GM21619 (cell line): Measurements from ENCODE around the gene LMAN1L.
A peak's percentile ranks its signal among the peaks of the same experiment; 100 is the strongest.

Experiments
- ATAC-seq: cut with Tn5 transposase; IDR thresholded peaks from one replicate; pipeline ENCODE4 v1.9.1; 2021; ENCODE audit not compliant: unreplicated experiment

The LMAN1L gene

DNA sequence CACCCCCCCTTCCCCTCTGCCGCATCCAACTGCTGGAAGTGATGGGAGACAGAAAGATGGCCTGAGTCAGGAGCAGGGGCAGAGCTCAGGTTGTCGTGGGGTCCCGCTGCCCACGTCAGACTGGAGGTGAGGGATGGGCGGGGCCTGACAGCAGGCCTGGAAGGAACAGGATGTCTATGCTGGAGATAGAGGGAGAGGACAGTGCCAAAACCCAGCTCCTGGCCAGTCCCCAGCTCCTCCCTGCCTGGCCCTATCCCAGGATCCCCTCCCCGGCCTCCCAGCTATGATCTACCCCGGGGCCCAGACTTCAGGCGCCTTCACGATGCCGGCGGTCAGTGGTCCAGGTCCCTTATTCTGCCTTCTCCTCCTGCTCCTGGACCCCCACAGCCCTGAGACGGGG, at the start of gene LMAN1L:
TSS of gene LMAN1L (plus strand) at position 303 of the 400 bp plus-strand sequence. CDS start at position 323, 20 bp downstream.
- no peak for ATAC-seq

DNA sequence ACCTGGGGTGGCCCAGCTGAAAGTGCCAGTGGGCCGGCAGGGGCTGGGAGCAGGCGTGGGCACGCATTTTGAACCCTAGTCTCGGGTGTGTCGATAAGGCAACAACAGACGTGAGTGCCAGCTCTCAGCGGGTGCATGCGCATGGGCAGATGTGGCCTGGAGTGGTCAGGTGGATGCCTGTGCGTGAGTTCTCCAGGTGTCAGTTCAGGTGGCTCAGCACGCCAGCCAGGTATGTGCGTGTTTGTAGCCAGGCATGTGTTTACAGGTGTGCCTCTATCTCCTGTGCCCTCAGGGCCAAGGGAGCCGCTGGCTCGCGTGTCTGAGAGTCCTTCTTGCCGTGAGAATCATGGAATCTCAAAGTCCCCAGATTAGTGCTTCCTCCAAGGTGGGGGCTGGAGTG, 49.2 kb upstream of the LMAN1L start:
- no peak for ATAC-seq

DNA sequence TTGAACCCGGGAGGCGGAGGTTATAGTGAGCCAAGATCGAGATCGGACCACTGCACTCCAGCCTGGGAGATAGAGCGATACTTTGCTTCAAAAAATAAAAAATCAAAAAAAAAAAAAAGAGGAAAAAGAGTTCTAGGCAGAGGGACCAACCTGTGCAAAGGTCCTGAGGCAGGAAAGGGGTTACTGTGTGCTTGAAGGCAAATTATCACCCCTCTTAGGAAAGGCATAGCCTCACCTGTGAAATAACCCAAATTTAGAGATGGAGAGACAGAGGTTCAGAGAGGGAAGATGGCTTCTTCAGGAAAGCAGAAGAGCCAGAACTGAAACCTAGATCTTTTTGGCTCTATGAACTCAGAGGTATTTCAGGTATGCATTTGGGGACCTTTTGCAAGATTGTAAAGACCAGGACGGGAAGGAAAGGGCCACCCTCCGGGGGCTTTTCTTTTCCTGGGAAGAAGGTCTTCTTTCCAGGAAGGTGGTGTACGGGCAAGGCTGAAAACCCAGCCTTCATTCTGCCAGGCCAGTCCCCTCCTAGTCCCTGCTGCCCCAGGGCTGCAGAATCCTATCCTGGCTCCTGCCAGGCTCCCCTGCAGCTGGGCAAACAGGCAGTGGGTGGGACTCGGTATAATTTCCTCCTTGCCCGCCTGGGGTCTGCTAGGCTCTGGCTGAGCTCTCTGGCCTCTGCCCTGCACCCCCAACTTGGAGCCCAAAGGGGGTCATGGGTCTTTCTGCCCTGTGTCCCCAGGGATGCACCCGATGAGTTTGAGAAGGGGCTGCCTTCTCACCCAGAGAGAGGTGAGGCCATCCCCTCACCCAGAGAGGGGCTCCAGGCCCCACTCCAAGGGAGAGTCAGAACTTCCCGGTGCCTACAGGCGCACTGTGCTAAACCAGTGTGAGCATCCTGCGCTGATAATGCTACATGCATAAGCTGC, 45.2 kb upstream of the LMAN1L start:
- ATAC-seq: no peak

DNA sequence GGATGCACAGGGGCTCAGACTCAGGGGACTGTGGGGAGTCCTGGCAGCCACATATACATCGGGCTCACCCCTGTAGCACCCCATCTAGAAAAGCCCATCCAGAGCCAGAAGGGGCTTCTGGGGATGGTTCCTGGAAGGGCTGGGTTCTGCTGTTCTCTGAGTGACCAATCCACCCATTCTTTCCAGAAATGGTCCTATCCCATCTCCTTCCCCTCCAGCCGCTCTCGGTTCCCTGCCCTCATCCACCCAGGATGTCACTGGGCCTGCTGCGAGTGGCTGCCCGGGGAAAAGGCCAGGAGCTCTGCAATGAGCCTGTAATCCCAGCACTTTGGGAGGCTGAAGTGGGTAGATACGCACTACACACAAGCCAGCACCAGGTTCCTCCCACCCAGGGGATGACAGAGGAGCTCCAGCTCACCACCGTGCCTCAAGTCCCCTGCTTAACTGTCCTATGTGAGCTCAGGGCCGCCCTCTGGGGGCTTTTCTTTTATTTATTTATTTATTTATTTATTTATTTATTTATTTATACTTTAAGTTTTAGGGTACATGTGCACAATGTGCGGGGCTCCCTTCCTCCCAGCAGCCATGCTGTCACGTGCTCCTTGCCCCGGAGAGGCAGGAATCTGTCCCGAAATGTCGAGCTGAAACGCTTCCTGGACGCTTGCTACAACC, 44.4 kb upstream of the LMAN1L start:
- ATAC-seq: no peak

DNA sequence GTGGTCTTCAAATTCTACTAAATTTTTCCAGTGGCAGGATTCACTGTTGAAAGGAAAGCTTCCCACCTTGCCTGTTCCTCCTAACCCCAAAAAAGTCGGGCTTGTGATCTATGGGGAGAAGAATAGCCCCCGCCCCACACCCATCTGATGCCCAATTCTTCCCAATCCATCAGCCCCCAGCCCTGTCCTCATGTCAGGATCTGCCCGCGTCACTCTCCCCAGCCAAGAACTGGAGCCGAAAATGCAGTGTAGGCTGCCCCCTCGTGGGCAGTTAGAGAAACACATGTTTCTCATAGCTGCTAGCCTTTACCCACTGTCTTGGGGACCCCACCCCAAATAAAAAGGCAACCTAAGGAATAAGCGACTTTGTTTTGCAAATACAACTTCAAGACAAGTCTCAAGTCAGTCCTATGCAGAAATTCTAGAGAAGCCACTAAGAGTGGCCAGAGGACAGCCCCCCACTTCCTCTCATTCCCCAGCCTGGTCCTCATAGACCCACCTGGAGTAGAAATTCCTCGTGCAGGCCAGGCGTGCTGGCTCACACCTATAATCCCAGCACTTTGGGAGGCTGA, 43.8 kb upstream of the LMAN1L start:
- no peak for ATAC-seq

DNA sequence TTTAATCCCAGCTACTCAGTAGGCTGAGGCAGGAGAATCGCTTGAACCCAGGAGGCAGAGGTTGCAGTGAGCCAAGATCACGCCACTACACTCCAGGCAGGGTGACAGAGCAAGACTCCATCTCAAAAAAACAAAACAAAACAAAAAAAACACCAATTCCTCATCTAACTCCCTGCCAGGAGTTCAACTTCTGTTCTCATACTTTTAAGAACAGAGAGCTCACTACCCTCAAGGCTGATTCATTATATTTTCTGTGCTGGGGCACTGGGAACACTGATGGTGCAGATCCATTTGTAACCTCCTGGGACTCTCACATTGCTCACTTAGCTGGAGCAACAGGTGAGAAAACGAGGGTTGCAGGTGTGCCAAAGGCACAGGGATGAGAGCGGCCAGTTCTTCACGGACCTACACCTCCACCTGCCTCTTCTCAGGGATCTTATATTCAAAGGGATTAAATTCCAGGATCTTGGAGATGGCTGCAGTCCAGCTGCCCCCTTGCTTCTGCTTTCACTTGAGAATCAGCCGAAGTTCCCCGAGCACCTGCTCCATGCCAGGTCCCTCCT, 43.1 kb upstream of the LMAN1L start:
- ATAC-seq: no peak

DNA sequence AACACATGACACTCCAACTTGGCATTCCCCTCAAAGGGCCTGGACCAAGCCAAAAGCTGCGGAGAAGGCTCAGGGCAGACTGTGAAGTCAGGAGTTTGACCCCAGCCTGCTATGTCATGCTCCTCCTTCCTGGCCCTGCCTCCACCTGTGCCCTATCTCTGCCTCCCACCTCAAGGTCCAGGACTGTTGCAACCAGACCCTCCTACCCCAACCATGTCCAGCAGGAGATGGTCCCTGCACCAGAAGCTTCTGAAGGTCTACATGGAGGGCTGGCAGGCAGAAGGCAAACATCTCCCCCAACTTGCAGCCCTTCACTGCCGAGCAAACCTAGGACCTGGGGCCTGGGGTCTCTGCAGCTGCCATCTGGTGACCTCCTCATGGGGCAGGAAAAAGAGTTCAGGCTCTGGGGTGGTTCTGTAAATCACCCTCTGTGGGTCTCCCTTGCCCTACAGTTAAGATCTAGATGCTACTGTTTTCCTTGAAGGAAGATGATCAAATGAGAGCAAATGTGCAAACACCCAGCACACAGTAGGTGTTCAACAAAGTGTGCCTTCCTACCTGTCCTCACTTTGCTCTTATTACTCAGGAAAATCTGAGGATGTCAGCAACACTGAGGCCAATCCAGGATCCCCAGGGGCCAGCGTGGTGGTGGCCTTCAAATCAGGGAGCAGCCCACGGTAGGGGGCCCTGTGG, 42.3 kb upstream of the LMAN1L start:
- no peak for ATAC-seq

DNA sequence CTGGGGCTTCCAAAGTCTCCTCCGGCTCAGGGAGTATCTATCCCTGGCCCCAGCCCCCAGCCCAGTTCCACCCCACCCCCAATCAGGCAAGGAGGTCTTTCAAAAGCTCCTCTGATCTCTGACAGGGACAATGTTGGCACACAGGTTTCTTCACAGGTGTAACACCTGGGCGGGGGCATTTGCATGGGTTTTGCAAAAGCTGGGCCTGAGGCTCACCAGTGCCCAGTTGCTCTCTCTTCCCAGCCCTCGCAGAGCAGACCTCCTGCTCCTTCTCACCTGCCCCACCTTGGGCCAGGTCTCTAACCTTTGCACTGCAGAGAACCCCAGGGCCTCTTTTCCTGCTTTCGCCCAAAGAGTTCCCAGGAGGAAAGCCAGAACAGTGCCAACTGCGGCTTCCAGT, 39.3 kb upstream of the LMAN1L start:
- no peak for ATAC-seq

DNA sequence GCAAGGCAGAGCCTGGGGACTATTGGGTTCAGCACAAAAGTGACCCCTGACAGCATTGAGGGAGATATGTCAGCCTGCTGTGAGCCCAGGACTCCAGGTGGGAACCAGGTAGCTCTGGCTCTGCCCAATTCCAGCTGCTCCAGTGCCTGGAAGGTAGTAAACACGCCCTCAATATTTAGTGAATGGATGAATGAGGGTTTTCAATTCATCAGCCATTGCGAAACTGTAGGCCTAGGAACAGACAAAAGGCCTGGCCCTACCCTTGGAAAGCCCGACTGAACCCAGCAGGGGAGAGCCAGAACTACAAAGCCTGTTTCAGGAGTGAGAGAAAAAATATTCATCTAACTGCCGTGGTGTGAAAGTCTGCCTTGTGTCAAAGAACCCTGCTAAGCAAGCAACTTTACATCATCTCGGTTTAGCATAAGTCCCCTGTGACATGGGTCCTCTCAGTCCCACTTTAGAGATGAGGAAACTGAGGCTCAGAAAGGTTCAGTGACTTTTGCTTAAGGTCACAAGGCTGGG, 38.8 kb upstream of the LMAN1L start:
- no peak for ATAC-seq

DNA sequence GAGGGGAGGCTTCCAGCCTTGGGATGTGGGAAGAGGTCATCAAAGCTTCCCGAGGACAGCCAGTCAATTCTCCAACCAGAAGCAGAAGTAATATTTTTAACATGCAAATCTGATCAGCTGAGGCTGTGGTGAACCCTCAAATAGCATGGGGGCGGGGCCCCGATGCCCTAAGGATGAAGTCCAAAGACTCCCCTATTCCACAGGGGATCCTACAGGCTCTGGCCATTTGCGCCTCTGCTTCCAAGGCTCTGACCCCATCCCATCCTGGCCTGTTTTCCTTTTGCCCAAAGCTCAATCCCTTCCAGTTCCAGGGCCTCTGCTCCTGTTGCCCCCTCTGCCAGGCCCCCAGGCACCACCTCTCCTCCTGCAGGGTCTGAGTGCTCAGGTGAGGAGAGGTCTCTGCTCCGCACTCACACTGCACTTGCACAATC, 37.5 kb upstream of the LMAN1L start:
- ATAC-seq: no peak

DNA sequence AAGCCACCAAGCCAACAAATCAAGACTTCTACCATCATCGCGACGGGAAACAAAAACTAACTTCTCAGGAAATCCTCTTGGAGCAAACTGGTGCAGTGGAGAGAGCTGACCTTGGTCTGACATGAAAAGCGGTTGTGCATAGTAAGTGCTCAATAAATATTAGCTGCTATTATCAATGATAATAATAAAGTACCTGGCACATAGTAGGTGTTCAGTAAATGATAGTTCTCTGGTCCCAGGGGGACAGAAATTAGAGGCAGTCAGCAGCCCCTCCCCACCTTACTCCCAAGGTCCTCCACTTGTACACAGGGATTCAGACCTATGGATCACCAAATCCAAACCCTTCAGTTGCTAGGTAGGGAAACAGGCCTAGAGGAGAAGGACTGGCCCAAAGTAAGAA, 36.7 kb upstream of the LMAN1L start:
- ATAC-seq: no peak

DNA sequence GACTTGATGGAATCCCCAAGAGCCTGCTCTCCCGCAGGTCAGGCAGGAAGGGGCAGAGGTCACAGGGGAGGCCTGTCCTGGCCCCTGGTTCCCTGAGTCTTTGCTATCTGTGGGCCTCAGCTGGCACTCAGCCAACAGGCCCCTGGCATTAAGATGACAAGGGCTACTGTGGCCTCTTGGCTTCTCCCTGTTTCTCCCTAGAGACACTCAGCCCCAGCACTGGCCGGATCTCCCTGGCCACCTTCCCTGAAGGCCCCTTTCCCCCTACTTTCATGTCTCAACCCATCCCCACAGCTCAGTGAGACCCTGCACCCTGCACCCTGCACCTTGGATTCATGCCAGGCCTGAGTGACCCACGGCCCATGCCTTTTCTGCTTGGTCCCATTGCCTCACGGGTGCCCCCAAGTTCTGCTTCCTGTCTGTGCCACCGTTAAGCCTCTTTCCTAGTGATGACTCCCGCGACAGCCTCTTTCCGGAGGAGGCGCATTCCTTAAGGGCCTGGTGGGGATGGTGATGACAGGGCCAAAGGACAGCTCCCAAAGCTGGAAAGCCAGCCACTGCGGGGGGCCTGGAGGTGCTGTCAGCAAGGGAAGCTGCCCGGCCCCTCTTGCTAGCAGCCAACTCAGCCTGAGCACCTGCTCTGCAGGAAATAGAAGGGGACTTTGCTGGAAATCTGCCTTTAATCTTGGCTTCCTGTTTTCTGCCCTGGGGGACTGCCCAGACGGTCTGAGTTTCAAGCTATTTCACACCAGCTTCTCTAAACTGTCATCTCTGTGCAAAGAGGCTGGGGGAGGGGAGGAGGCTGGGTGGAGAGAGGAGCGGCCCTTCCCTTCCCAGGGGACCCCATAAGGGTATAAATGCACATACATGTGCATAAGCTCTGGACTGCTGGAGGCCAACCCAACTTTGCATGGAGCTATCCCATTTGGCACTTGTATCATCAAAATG, 35.5 kb upstream of the LMAN1L start:
- ATAC-seq: peak; percentile 34

DNA sequence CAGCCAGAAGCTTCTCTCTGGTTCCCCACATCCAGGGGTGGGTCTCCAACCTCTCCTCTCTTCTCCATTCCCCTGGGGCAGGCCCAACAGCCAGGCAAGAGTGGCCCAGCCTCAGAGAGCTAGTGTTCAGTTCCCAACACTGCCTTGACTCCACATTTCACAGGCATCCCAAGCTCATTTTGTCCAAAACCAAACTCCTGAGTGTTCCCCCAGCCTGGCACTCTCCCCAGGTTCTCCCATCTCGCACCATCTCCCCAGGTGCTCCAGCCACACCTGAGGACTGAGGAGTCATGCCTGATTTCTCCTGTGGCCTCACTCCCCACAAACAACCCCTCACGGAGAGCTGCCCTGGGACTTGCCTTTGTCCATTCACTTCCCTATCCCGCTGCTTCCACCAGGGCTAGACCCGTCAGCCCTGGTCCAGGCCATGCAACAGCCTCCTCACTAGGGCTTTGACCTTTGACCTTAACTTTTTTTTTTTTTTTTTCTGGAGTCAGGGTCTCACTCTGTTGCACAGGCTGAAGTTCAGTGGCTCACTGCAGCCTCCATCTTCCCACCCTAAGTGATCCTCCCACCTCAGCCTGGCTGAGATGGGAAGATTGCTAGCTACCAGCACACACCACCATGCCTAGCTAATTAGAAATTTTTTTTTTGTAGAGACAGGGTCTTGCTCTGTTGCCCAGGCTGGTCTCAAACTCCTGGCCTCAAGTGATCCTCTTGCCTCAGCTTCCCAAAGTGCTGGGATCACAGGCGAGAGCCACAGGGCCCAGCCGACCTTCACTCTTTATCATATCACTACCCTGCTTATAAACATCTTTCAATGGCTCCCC, 34.7 kb upstream of the LMAN1L start:
- no peak for ATAC-seq

DNA sequence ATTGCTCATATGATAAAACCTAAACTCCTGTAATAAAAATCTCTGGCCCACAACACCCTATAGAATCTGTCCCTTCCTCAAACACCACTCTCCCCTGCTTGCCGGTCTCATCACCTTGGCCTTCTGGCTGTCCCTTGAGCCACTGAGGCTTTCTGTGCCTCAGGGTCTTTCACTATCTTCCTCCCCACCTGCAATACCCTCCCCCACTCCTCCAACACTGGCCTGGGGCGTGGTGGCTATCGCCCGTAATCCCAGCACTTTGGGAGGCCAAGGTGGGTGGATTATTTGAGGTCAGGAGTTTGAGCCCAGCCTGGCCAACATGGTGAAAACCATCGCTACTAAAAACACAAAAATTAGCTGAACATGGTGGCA, 34.0 kb upstream of the LMAN1L start:
- no peak for ATAC-seq

DNA sequence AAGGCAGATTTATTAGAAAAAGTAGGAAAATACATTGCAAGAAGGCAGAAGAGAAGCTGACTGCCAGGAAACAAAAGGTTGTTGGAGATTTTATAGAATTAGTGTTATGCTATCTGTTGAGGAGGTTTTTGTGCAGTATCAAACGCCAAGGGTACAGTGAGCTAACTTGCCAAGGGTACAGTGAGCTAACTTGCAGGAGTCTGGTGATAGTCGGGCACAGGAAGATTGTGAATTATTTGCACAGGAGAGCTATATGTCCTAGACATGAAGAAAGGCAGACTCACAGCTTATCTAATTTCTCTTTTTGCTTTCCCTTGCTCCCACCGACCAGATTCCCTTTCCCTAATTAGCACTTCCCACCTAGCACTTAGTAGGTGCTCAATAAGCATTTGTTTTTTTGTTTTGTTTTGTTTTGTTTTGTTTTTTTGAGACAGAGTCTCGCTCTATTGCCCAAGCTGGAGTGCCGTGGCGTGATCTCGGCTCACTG, 33.4 kb upstream of the LMAN1L start:
- ATAC-seq: no peak

DNA sequence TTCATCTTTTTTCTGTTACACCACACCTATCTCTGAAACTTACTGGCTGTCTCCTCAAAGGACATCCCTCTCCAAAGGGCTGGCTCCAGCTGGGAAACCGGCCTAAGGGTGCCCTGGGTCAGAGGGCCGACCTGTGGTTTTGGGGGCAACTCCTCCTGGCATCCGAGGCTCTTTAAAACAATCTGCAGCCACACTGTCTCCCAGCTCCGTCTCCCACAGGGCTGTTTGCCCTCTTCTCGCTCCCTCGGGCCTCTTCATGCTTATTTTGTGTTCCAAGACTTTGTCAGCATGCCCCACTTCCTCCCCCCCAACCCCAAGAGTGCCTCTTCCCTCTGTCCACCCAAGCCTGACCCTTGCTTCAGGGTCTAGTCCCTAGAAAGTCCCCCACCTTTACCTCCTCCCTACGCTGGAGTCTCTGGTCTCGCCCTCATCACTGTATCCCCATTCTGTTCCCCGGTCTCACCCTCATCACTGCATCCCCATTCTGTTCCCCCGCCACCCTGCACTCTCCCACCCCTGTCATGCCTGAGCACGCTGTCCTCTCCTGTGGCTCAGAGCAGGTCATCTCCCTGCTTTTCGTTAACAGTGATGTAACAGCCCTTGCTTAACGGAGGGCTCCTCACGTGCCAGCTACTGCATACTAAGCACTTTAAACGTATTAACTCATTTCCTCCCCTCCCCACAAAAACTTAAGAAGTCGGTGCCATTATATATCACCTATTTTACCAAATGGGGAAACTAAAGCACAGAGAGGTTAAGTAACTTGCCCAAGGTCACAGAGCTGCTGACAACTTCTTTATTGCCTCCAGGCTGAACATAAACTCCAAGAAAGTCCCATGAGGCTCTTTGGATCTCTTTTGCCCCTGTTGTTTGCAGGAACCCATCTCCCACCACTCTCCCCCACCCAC, 31.9 kb upstream of the LMAN1L start:
- no peak for ATAC-seq

DNA sequence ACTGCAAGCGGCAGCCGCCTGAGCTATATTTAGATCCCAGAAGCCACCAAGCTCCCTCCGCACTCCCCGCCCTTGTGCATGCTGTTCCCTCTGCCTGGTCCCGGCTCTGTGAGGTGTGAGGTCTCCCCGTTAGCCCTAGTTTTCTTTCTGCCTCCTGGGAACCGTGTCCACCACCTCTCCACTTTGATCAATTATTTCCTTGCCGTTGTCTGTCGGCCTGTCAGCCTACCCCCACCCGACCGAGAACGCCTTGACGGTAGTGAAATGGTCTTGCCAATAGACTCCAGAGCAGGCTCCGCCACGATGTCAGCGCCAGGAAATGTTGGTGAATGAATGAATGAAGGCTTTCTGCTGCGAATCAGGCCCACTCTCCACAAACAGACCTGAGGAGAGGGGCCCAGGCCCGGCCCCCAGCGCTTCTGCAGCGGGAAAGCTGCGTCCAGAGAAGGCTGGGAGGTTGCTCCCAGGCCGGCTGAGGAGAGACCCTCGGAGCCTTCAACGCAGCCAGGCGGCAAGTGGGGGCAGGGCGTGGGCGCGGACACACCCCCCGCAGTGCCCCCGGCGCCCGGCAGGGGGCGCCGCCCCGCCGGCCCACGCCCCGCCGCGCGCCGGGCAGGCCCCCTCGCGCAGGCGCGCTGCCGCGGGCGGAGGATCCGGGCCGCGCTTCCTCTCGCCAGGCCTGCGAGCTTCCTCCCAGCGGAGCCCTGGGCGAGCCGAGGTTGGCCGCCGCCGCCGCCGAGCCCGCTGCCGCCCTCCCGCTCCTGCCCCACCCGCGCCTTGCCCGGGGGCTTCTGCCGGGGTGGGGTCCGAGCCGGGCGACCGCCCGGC, 31.0 kb upstream of the LMAN1L start, which contains the start of gene CSK:
TSS of gene CSK (plus strand) at position 650 of the 828 bp plus-strand sequence. CDS start 16,218 bp downstream, outside the sequence.
- ATAC-seq: peak; percentile 21
